ENCODE data around the gene AANAT. TPM values are rescaled to one million over a fixed set of nuclear protein-coding genes. Genes with fewer than 3 reads are reported as not detected.

Gene AANAT
- total RNA-seq, 2 experiments from 2014 or later = not detected

- ChIA-PET CTCF (ENCODE audit: unreplicated experiment) (interaction anchor here (0.5 to 1.9 kb wide), 9 partner anchors 9 to 1182 kb away, joined by 3 to 9 read pairs (median 3); no protein-coding TSS in a partner anchor), POLR2A (interaction anchor here (0.5 to 8.2 kb wide), 10 partner anchors 9 to 542 kb away, joined by 3 to 57 read pairs (median 5); no protein-coding TSS in a partner anchor)
- Histone ChIP-seq H3K4me1 (ENCODE audit: insufficient read depth, low read length, poor library complexity, severe bottlenecking) (peaks cover 84% of the 10 kb centered on the region), H3K4me3 (ENCODE audit: low read depth, low read length, poor library complexity, severe bottlenecking) (peak overlapping the region; percentile 96), H3K9me3 (ENCODE audit: low read length) (no peaks in the 10 kb centered on the region), H3K4me2 (ENCODE audit: low read length) (peak overlapping the region; percentile 98), H4K20me1 (ENCODE audit: insufficient read depth, low read length) (no peaks in the 10 kb centered on the region), H2AFZ (ENCODE audit: low read length) (no peak overlapping the region), H3K79me2 (ENCODE audit: insufficient read depth, low read depth, low read length) (peaks cover 49% of the 10 kb centered on the region), H3K36me3 (ENCODE audit: insufficient read depth, low read length) (peaks cover 21% of the 10 kb centered on the region; the same call in 1 of the 2 replicates), H3K9me2 (ENCODE audit: insufficient read depth, low read length) (no peaks in the 10 kb centered on the region), H3K27ac (ENCODE audit: low read depth, low read length, poor library complexity, severe bottlenecking) (peak overlapping the region; percentile 83)
- intact Hi-C loops (cut with micrococcal nuclease; ENCODE audit: unreplicated experiment) = loop anchor here (10.0 kb wide), 2 partner anchors 234 to 946 kb away; partner anchors contain the start of gene UBALD2
- DNase-seq (ENCODE audit: low spot score) = peak; percentile 61
- no TSS peak for BruUV-seq (replicated peaks)
- TF ChIP-seq EZH2phosphoT487 (IDR thresholded peaks at IDR 0.05; ENCODE audit: borderline replicate concordance, low read depth, low read length) (no peak), CTCF (conservative IDR thresholded peaks at IDR 0.05; ENCODE audit: low read length) (no peak)
These were observed 31.9 kb downstream of the AANAT start for GRCh38 chr17:76499267-76499667.

- ChIA-PET POLR2A (interaction anchor here (0.8 to 8.2 kb wide), 5 partner anchors 8 to 72 kb away, joined by 3 to 57 read pairs (median 9); no protein-coding TSS in a partner anchor), CTCF (ENCODE audit: unreplicated experiment) (interaction anchor here (0.6 to 1.9 kb wide), 6 partner anchors 10 to 1452 kb away, joined by 3 to 9 read pairs (median 4); no protein-coding TSS in a partner anchor)
- intact Hi-C loops (cut with micrococcal nuclease; ENCODE audit: unreplicated experiment) = no loop called here
These were observed 32.8 kb downstream of the AANAT start for GRCh38 chr17:76500074-76500746.

More at GRCh38 chr17:76500074-76500746, 32.8 kb downstream of the AANAT start:
- BruUV-seq (replicated peaks) = no TSS peak
- peak overlapping the region; percentile 96 for H3K4me3 ChIP-seq (ENCODE audit: low read depth, low read length, poor library complexity, severe bottlenecking)
- peaks cover 49% of the 10 kb centered on the region for H3K79me2 ChIP-seq (ENCODE audit: insufficient read depth, low read depth, low read length)
- H3K36me3 ChIP-seq (ENCODE audit: insufficient read depth, low read length) = peaks cover 15% of the 10 kb centered on the region; the same call in 1 of the 2 replicates
- peak overlapping the region; percentile 98 for H3K4me2 ChIP-seq (ENCODE audit: low read length)
- H3K9me3 ChIP-seq (ENCODE audit: low read length) = no peaks in the 10 kb centered on the region
- no peaks in the 10 kb centered on the region for H4K20me1 ChIP-seq (ENCODE audit: insufficient read depth, low read length)
- peaks cover 77% of the 10 kb centered on the region for H3K4me1 ChIP-seq (ENCODE audit: insufficient read depth, low read length, poor library complexity, severe bottlenecking)
- no peak overlapping the region for H2AFZ ChIP-seq (ENCODE audit: low read length)
- no peaks in the 10 kb centered on the region for H3K9me2 ChIP-seq (ENCODE audit: insufficient read depth, low read length)
- peak overlapping the region; percentile 83 for H3K27ac ChIP-seq (ENCODE audit: low read depth, low read length, poor library complexity, severe bottlenecking)
- TF ChIP-seq CTCF (conservative IDR thresholded peaks at IDR 0.05; ENCODE audit: low read length) (no peak), EZH2phosphoT487 (IDR thresholded peaks at IDR 0.05; ENCODE audit: borderline replicate concordance, low read depth, low read length) (no peak)
- DNase-seq (ENCODE audit: low spot score) = peak; percentile 50

Measured in OCI-LY7 (cell line).